HL-60 (cell line): ENCODE data around the gene B4GALT6.

ENCODE experiments used
- DNase-seq, 2 experiments: peaks; one replicate each; pipeline ENCODE4 v3.0.0-alpha.2; 2010 to 2020; ENCODE audit warnings: low read depth in 1 of 2, low spot score in 1 of 2
- H3K27ac ChIP-seq: fragments of 250-450 bp; sonication (Bioruptor Pico); replicated peaks from 2 replicates; pipeline ENCODE4 v1.5.1; 2020; ENCODE audit warnings: mild to moderate bottlenecking, moderate library complexity
- H3K27me3 ChIP-seq: fragments of 250-450 bp; sonication (Bioruptor Pico); 2 replicates; pipeline ENCODE4 v1.5.1; 2021; ENCODE audit warnings: mild to moderate bottlenecking, moderate library complexity; ENCODE audit not compliant: insufficient read depth, poor library complexity, severe bottlenecking
- H3K4me3 ChIP-seq: replicated peaks from 2 replicates; pipeline ENCODE4 v1.5.1; 2011; ENCODE audit warnings: mild to moderate bottlenecking, control low read depth, low read length; ENCODE audit not compliant: insufficient read depth
- CTCF ChIP-seq: IDR thresholded peaks from one replicate; pipeline ENCODE4 v1.5.1; 2011; ENCODE audit warnings: low read length, control low read depth, inconsistent platforms; ENCODE audit not compliant: insufficient read depth
- GABPA ChIP-seq: IDR thresholded peaks from 2 replicates; pipeline ENCODE4 v1.6.1; 2012; ENCODE audit warnings: low read depth
- POLR2AphosphoS5 ChIP-seq: IDR thresholded peaks from 2 replicates; pipeline ENCODE4 v1.6.1; 2012; ENCODE audit warnings: low read depth
- REST ChIP-seq: IDR thresholded peaks from 2 replicates; pipeline ENCODE4 v1.6.1; 2012; ENCODE audit warnings: low read depth; ENCODE audit not compliant: insufficient replicate concordance
- SPI1 ChIP-seq: IDR thresholded peaks from 2 replicates; pipeline ENCODE4 v1.6.1; 2012; ENCODE audit warnings: low read depth, mild to moderate bottlenecking, borderline replicate concordance

Gene B4GALT6

GRCh38 chr18:31612124-31612523, 72.3 kb downstream of the B4GALT6 start:
- H3K27ac ChIP-seq: no peak overlapping the region
- no peak for DNase-seq

GRCh38 chr18:31611511-31611910, 72.9 kb downstream of the B4GALT6 start:
- Histone ChIP-seq H3K27me3 (no peaks in the 10 kb centered on the region), H3K4me3 (no peak overlapping the region), H3K27ac (no peak overlapping the region)
- no peak for DNase-seq
- TF ChIP-seq SPI1: no peak
- no peak for TF ChIP-seq REST
- TF ChIP-seq GABPA: no peak
- no peak for TF ChIP-seq CTCF
- no peak for TF ChIP-seq POLR2AphosphoS5

More at GRCh38 chr18:31612124-31612523, 72.3 kb downstream of the B4GALT6 start:
- Histone ChIP-seq H3K4me3 (no peak overlapping the region), H3K27me3 (no peaks in the 10 kb centered on the region)
- TF ChIP-seq POLR2AphosphoS5 (no peak), CTCF (no peak), REST (no peak), SPI1 (no peak), GABPA (no peak)

- DNase-seq: no peak
- TF ChIP-seq SPI1: no peak
- TF ChIP-seq CTCF: no peak
- no peak for TF ChIP-seq REST
- TF ChIP-seq GABPA: no peak
- TF ChIP-seq POLR2AphosphoS5: no peak
- Histone ChIP-seq H3K4me3 (no peak overlapping the region), H3K27ac (no peak overlapping the region), H3K27me3 (no peaks in the 10 kb centered on the region)
Measured at GRCh38 chr18:31610286-31611205, 73.8 kb downstream of the B4GALT6 start.
